DND-41 (cell line): Measurements from ENCODE around the gene UBA52.

Source experiments
- ATAC-seq: fragments of 200-7000 bp; cut with Tn5 transposase; 3 replicates; pipeline ENCODE4 v1.9.1; 2021; ENCODE audit warnings: low read depth; ENCODE audit not compliant: insufficient read depth
- DNase-seq: peaks from one replicate; pipeline ENCODE4 v3.0.0-alpha.2; 2020
- H2AFZ ChIP-seq: 2 replicates; pipeline ENCODE4 v1.6.0; 2012; ENCODE audit warnings: low read depth, low read length
- H3K27ac ChIP-seq: 2 replicates; pipeline ENCODE4 v1.5.1; 2012; ENCODE audit warnings: low read length, inconsistent platforms
- H3K27me3 ChIP-seq: fragments of 200-600 bp; sonication (generic); 2 replicates; pipeline ENCODE4 v1.6.0; 2012; ENCODE audit warnings: low read length, mild to moderate bottlenecking, inconsistent platforms; ENCODE audit not compliant: insufficient read depth, poor library complexity
- H3K36me3 ChIP-seq: 2 replicates; pipeline ENCODE4 v1.5.1; 2012; ENCODE audit warnings: low read length, inconsistent platforms; ENCODE audit not compliant: insufficient read depth
- H3K4me1 ChIP-seq: 2 replicates; pipeline ENCODE4 v1.5.1; 2012; ENCODE audit warnings: mild to moderate bottlenecking, low read length; ENCODE audit not compliant: insufficient read depth
- H3K4me2 ChIP-seq: 2 replicates; pipeline ENCODE4 v1.6.0; 2012; ENCODE audit warnings: mild to moderate bottlenecking, moderate library complexity, low read length, inconsistent platforms; ENCODE audit not compliant: insufficient read depth
- H3K4me3 ChIP-seq, 2 experiments: fragments of 200-600 bp in 1 of 2; shearing (Covaris generic) in 1 of 2; 2 replicates each; pipeline ENCODE4 v1.5.1; 2012 to 2016; ENCODE audit warnings: inconsistent platforms in 2 of 2, low read length in 2 of 2, mild to moderate bottlenecking in 2 of 2, low read depth in 1 of 2, moderate library complexity in 1 of 2
- H3K79me2 ChIP-seq: 2 replicates; pipeline ENCODE4 v1.6.0; 2012; ENCODE audit warnings: low read length, inconsistent platforms; ENCODE audit not compliant: insufficient read depth
- H3K9ac ChIP-seq: 2 replicates; pipeline ENCODE4 v1.6.0; 2012; ENCODE audit warnings: low read depth, mild to moderate bottlenecking, inconsistent platforms, low read length, moderate library complexity
- H3K9me3 ChIP-seq: 2 replicates; pipeline ENCODE4 v1.5.1; 2012; ENCODE audit warnings: low read length, moderate library complexity, mild to moderate bottlenecking, inconsistent platforms; ENCODE audit not compliant: insufficient read depth, severe bottlenecking
- H4K20me1 ChIP-seq: 2 replicates; pipeline ENCODE4 v1.6.0; 2012; ENCODE audit warnings: low read length; ENCODE audit not compliant: insufficient read depth
- EZH2 ChIP-seq: IDR thresholded peaks from 3 replicates; pipeline ENCODE4 v1.6.1; 2012; ENCODE audit warnings: borderline replicate concordance, low read depth, mild to moderate bottlenecking, moderate library complexity, low read length, inconsistent platforms; ENCODE audit not compliant: severe bottlenecking
- TF ChIP-seq, protein P1 (sequence below): IDR thresholded peaks from 2 replicates; pipeline ENCODE4 v1.5.1; 2012; ENCODE audit warnings: borderline replicate concordance, low read length, moderate library complexity, mild to moderate bottlenecking; ENCODE audit not compliant: poor library complexity, severe bottlenecking; ENCODE audit errors: extremely low read depth

UBA52 gene

GRCh38 chr19:18551631-18552030 is 20.0 kb upstream of the UBA52 start:
- Histone ChIP-seq H3K27ac (no peak overlapping the region), H3K36me3 (no peaks in the 10 kb centered on the region), H3K9me3 (no peaks in the 10 kb centered on the region), H3K4me3 (no peak overlapping the region), H3K9ac (no peak overlapping the region), H3K4me2 (no peak overlapping the region), H2AFZ (no peak overlapping the region), H3K27me3 (no peaks in the 10 kb centered on the region), H3K79me2 (no peaks in the 10 kb centered on the region), H4K20me1 (no peaks in the 10 kb centered on the region), H3K4me1 (no peaks in the 10 kb centered on the region)
- DNase-seq: no peak
- ATAC-seq: no peak
- TF ChIP-seq EZH2: no peak
- TF ChIP-seq, protein P1, sequence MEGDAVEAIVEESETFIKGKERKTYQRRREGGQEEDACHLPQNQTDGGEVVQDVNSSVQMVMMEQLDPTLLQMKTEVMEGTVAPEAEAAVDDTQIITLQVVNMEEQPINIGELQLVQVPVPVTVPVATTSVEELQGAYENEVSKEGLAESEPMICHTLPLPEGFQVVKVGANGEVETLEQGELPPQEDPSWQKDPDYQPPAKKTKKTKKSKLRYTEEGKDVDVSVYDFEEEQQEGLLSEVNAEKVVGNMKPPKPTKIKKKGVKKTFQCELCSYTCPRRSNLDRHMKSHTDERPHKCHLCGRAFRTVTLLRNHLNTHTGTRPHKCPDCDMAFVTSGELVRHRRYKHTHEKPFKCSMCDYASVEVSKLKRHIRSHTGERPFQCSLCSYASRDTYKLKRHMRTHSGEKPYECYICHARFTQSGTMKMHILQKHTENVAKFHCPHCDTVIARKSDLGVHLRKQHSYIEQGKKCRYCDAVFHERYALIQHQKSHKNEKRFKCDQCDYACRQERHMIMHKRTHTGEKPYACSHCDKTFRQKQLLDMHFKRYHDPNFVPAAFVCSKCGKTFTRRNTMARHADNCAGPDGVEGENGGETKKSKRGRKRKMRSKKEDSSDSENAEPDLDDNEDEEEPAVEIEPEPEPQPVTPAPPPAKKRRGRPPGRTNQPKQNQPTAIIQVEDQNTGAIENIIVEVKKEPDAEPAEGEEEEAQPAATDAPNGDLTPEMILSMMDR: no peak

- Histone ChIP-seq H2AFZ (peak within 1 kb of the TSS; percentile 69), H3K27ac (peak within 1 kb of the TSS; percentile 75), H3K27me3 (no peaks in the 10 kb centered on the region), H3K79me2 (peaks cover 39% of the 10 kb centered on the region), H3K36me3 (peaks cover 23% of the 10 kb centered on the region), H3K4me3 (peak within 1 kb of the TSS; percentile 63 to 83), H3K4me1 (peaks cover 24% of the 10 kb centered on the region), H4K20me1 (0 out of 2 replicates have a peak, but pooled peaks cover 6% of the 10 kb centered on the region), H3K9ac (peak within 1 kb of the TSS; percentile 81), H3K9me3 (no peaks in the 10 kb centered on the region), H3K4me2 (peak within 1 kb of the TSS; percentile 91)
- TF ChIP-seq EZH2: no peak
- TF ChIP-seq, protein P1: no peak
- peak; percentile 97 for ATAC-seq
- DNase-seq: peak; percentile 99
These were observed 14.1 kb upstream of the UBA52 start, which contains the start of gene KXD1 for GRCh38 chr19:18557411-18558201. Gene KXD1 (plus strand): TSS chr19:18557870. CDS start chr19:18562057, 4,187 bp downstream.

GRCh38 chr19:18558202-18558555 is 13.5 kb upstream of the UBA52 start:
- Histone ChIP-seq H3K4me2 (peak overlapping the region; percentile 91), H3K79me2 (peaks cover 39% of the 10 kb centered on the region), H4K20me1 (0 out of 2 replicates have a peak, but pooled peaks cover 6% of the 10 kb centered on the region), H3K9me3 (no peaks in the 10 kb centered on the region), H3K27ac (peak overlapping the region; percentile 75), H2AFZ (peak overlapping the region; percentile 69), H3K4me1 (peaks cover 24% of the 10 kb centered on the region), H3K27me3 (no peaks in the 10 kb centered on the region), H3K9ac (peak overlapping the region; percentile 81), H3K4me3 (peak overlapping the region; percentile 63 to 83), H3K36me3 (peaks cover 29% of the 10 kb centered on the region)
- DNase-seq (no peak), ATAC-seq (no peak)
- TF ChIP-seq EZH2: no peak
- TF ChIP-seq, protein P1: no peak
